HT1080 (cell line): Measurements from ENCODE around the gene ATP5ME. TPM values are rescaled to one million over a fixed set of nuclear protein-coding genes. Genes with fewer than 3 reads are reported as not detected.
"Not testable (repeated sequence)": the region's sequence is repeated elsewhere in the genome, so short reads cannot be mapped to it uniquely, and the experiment has no call there.

Experiments used
- DNase-seq: peaks from one replicate; pipeline ENCODE4 v3.0.0-alpha.2; 2015; ENCODE audit warnings: low read depth
- polyA plus RNA-seq, 2 experiments: library from polyadenylated mRNA; depleted of rRNA; stranded (reverse); fragments of >200 nt; gene quantifications; 2 replicates each; pipeline ENCODE4 v1.2.3, GENCODE V29; 2015
- total RNA-seq: library from RNA; depleted of rRNA; stranded (reverse); fragments of >200 nt; shearing (Covaris generic); gene quantifications from 2 replicates; pipeline ENCODE4 v1.2.3, GENCODE V29; 2014; rRNA removed

ATP5ME gene, protein sequence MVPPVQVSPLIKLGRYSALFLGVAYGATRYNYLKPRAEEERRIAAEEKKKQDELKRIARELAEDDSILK
- 214 and 483 TPM in 2 replicates for total RNA-seq
- polyA plus RNA-seq (2015; cell fraction: cytosol; rRNA removed) = 141 and 278 TPM in 2 replicates
- polyA plus RNA-seq (2015; cell fraction: nucleus; rRNA removed) = 36.7 and 142 TPM in 2 replicates

DNA sequence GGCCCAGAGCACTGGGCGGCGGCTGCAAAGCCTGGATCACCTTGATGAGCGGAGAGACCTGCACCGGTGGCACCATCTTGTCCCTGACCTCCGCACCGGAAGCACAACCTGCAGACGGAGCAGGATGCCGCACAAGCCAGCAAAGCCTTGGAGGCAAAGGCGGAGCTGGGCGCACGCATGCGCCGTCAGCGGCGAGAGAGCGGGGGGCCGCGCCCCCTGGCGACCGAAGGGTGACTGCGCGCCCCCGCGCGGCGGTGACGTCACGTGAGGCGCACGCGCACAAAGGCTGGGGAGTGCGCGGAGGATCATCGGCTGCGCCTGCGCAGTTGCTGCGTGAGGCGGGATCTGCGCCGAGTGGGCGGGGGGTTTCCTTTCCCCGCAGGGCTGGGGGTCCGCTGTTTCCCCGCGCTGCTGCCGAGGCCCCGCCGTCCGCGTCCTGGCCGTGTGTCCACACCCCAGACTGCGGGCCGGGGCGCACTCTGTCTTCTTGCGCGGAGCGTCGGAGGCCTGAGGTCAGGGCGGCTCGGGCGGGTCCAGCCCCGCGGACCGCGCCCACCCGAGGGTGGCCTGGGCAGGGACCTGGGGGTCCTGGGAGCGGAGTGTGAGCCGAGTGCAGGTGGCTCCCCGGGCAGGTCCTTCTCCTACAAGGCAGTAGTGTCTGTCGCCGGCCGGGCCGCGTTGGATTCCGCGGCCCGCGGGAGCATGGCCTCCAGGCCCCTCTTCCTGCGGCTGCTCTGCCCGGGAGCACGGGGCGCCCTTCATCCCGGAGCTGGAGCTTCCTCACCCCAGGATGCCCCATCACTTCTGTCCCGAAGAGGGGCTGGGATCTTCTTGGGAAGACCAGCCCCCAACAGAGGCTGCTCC lies at the start of gene ATP5ME, which contains the start of gene MYL5:
Gene ATP5ME (minus strand): TSS at position 105 of the 864 bp plus-strand sequence. CDS start 29 bp downstream, at position 76.
Gene MYL5 (plus strand): TSS at position 371 of the 864 bp plus-strand sequence. CDS start 3,485 bp downstream, outside the sequence.
- DNase-seq = peak; percentile 92

DNA sequence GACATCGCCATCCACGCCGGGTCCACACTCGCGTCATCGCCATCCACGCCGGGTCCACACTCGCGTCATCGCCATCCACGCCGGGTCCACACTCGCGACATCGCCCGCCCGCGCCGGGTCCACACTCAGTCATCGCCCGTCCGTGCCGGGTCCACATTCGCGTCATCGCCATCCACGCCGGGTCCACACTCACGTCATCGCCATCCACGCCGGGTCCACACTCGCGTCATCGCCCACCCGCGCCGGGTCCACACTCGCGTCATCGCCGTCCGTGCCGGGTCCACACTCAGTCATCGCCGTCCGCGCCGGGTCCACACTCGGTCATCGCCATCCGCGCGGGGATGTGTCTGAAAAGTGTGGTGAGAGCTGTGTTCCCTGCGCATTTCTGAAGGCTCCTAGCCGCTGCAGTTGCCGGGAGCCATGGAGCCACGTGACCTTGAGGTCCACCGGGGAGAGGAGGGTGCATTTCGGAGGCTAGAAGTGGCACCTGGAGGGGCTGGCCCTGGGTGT lies 48.8 kb upstream of the ATP5ME start:
- DNase-seq = no peak

DNA sequence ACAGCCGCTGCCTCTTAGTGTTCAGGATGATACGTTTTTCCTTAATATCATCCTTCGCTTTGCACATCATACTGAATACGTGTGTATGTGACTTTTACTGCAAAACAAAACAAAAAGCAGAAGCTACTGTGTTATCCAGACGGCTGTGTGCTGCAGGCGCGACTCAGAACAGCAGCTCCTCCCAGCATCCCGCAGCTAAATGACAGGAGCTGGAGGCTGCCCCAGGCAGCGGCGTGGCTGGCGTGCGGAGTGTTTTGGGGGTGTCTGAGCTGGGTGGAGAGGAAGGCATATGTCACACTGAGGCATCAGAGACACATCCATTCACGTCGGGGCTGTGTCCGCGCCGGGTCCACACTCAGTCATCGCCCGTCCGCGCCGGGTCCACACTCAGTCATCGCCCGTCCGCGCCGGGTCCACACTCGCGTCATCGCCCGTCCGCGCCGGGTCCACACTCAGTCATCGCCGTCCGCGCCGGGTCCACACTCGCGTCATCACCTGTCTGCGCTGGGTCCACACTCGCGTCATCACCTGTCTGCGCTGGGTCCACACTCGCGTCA lies 48.2 kb upstream of the ATP5ME start:
- no peak for DNase-seq

DNA sequence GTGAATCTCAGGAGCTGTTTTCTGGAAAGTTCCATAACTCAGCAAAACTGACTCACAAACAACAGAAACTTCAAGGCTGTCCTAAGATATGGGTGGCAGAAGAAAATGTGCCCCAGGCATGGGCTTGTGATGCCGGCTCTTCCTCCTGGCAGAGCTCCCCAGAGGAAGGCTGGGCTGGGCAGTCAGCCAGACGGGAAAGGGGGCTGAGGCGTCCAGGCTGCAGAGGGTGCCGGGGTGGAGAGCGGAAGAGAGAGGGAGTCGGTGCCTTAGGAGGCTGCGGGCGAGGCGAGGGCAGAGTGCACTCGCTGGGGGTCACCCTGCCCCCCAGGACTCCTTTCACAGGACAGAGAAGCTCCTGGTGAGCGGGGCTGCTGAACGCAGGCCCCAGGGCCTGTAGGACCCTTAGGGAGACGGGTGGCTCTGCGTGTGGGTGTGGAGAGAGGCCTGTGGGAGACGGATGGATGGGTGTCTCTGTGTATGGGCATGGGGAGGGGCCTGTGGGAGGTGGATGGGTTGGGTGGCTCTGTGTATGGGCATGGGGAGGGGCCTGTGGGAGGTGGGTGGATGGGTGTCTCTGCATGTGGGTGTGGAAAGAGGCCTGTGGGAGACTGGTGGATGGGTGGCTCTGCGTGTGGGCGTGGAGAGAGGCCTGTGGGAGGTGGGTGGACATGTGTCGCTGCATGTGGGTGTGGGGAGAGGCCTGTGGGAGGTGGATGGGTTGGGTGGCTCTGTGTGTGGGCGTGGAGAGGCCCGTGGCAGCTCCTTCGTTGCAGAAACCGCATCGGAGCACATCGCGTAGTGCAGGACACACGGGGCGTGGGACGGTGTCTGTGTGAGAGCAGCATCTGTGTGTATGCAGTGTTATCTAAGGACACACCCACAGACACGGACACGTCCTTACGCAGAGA lies 47.4 kb upstream of the ATP5ME start:
- DNase-seq = no peak

DNA sequence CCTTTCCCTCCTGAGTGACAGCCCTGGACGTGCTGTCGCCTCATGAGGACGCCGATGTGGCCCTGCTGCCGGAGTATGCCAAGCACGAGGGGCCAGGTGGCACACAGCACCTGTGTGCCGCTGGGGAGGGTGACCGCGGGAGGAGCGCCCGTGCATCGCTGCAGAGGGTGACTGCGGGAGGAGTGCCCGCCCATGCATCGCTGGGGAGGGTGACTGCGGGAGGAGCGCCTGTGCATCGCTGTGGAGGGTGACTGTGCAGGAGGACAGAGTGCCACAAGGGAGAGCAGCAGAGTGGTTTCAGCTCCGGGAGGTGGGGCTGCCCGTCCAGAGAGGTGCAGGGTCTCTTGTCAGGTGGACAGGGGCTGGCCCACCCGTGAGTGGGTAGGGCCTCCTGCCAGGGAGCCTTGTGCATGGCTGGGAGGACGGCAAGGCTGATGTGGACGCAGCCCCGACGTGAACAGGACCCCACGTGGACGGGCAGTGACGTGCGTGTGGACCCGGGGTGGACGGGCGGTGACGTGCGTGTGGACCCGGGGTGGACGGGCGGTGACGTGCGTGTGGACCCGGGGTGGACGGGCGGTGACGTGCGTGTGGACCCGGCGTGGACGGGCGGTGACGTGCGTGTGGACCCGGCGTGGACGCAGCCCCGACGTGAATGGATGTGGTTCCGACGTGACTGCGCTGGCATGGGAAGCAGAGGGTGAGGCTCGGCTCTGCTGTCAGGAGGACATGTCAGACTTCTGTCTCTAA lies 46.2 kb upstream of the ATP5ME start:
- DNase-seq = no peak

DNA sequence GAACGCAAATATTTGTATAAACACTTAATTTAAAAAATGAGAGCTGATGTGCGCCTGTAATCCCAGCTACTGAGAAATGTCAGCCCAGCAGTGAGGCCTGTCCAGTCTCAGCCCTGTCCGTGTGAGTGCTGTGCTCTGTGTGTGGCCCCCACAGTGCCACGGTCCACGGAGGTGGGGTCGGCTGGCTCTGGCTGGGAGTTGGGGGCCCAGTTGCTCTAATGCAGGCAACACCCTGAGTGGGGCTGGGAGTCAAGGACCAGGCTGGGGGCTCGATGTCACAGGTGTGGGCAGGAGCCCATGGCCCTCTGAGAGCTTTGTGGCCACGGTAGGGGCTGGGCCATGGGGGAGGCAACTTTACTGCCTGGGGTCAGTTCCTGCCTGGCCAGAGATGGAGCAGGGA lies 44.4 kb upstream of the ATP5ME start:
- DNase-seq = no peak

DNA sequence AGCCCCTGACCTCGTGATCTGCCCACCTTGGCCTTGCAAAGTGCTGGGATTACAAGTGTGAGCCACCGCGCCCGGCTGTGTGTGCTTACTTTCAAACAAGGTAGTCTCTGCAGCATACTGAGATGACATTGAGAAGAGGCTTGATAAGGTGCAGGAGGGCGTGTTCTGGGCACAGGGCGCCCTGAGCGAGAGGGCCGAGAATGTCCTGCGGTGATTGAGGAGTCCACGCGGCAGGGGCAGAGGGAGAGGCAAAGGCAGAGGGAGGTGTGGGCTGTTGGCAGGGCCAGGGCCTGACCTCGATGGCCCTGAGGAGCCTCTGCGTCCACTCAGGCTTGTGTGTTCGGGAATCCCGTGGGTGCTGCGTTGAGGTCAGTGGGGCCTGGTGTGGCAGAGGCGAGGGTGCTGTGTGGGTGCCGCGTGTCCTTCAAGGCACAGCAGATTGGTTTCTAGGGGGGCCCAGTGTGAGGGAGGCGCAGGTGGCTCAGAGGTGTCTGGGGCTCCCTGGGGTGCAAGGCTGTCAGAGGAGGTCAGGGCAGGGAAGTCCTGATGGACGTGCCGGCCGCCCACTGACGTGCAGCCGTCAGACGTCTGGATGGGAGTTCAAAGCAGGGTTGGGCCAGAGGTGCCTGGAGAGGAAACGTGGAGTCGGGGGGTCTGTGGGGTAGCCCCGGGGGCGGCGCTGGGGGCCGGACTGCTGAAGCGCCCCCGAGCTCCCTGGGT lies 43.7 kb upstream of the ATP5ME start:
- no peak for DNase-seq

DNA sequence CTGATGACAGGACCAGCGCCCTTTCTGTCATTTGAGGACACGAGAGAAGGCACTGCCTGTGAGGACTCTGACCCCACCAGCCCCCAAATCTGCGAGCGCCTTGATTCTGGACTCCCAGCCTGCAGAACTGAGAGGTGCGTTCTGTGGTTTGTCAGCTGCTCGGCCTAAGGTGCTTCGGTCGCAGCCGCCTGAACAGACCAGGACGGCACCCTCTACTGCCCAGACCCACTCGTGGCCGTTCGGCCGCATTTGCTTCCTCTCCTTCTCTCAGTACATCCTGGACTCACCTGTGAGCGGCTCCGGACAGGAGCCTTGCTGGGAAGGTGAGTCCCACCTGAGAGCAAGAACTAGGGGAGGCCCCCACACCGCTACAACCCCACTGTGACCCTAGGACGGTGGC lies 40.0 kb upstream of the ATP5ME start:
- no peak for DNase-seq

DNA sequence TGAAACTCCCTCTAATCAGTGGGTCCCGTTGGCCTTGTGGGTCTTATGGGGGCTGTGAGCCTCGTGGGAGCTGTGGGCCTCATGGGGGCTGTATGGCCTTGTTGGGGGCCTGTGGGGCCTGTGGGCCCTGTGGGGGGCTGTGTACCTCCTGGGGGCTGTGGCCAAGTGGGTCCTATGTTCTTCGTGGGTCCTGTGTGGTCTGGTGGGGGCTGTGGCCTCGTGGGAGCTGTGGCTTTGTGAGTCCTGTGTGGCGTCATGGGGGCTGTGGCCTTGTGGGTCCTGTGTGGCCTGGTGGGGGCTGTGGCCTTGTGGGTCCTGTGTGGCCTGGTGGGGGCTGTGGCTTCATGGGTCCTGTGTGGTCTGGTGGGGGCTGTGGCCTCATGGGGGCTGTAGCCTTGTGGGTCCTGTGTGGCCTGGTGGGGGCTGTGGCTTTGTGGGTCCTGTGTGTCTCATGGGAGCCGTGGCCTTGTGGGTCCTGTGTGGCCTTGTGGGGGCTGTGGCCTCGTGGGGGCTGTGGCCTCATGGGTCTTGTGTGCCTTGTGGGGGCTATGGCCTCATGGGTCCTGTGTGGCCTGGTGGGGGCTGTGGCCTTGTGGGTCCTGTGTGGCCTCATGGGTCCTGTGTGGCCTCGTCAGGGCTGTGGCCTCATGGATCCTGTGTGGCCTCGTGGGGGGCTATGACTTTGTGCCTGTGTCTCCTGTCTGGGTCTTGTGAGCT lies 39.0 kb upstream of the ATP5ME start:
- DNase-seq = no peak

DNA sequence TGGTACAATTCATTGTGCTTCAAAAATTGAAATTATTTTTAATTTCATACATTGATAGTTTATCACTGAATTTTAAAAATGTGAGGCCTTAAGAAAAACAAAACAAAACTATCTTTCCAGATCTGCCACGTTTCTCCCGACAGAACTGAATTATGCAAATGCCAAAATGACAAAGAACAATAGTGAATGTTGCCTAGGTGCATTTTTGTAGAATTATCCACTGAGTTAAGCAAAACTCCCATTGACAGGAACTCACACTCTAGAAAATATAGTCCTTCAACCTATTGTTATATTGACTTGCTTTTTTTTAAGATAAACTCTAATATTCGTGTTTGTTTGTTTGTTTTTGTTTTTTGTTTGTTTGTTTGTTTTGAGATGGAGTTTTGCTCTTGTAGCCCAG lies 38.0 kb upstream of the ATP5ME start:
- DNase-seq = no peak

DNA sequence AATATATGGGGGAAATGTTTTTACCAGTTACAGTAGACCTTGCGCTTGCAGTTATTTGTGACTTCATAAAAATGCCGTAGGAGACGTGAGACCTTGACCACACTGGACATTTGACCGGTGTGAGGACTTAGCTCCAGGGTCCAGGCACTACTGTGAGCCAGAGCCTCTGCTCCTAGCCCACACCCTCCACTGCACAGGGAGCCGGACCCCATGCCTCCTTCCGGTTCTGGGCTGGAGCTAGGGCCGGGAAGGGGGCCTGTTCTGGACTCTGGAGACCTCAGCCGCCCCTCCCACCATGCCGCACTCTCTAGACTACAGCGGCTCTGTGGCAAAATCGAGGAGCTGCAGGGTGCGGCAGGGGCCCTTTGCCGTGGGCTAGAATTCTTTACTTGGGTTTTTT lies 36.8 kb upstream of the ATP5ME start:
- no peak for DNase-seq

DNA sequence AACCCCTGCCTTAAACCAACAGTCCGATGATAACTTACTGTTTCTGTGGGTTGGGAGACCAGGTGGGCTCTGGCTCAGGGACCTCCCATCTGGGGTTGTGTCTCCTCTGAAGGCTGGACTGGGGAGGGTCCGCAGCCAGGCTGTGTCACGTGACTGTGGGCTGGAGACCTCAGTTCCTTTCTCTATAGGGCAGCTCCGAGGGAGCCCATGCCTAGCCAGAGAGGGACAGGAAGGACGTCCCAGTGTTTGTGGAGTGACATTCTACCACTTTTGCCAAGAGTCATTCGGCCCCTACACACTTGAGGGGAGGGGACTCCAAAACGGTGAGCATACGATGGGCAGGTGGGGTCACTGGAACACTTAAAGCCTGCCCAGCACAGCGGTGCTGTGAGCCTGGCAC lies 36.0 kb upstream of the ATP5ME start:
- DNase-seq = no peak

DNA sequence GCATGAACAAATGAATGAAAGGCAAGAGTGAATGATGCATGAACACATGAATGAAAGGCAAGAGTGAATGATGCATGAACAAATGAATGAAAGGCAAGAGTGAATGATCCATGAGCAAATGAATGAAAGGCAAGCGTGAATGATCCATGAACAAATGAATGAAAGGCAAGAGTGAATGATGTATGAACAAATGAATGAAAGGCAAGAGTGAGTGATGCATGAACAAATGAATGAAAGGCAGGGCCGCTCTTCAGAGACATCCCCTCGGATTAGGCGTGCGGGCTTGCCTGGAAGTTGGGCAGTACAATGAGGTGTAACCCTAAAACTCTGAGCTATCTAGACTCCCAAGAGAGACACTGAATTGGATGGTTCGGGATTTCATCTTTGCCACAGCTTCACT lies 35.3 kb upstream of the ATP5ME start:
- DNase-seq = no peak

DNA sequence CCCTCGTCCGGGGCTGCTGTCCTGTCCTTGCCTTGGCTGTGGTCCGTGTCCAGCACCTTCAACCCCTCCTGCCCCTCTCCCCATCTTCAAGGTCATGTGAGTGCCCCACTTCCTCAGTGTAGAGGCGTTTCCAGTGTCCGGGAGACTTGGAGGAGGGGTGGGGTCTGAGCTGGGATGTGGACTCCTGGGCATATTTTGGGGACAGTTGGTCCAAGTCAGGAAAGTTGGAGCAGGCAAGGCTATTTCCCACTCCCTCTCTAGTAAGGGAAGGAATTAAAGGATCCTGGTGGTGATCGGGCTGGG lies 34.5 kb upstream of the ATP5ME start:
- no peak for DNase-seq

DNA sequence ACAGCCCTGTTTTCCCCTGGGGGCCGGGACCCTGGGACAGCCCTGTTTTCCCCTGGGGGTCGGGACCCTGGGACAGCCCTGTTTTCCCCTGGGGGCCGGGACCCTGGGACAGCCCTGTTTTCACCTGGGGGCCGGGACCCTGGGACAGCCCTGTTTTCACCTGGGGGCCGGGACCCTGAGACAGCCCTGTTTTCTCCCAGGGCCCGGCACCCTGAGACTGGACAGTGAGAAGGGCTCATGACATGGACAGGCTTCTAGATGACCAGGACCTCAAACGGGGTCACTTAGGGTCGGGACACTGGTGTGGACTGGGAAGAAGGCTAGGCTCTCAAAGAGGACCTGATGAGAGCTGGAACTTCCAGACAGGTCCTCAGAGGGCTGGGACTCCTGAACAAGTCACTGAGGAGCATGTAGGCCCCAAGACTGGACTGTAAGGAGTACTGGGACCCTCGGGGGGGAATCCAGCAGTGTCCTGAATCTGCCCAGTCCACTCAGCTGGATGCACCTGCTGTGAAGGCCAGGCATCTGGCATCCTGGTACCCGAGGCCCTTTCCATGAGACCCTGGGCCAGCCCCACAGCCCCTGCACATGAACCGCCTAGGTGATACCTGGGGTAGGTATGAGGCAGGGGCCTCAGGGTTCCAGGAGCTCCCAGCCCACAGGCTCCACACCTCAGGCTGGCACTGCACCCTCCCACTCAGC lies 34.0 kb upstream of the ATP5ME start:
- no peak for DNase-seq

DNA sequence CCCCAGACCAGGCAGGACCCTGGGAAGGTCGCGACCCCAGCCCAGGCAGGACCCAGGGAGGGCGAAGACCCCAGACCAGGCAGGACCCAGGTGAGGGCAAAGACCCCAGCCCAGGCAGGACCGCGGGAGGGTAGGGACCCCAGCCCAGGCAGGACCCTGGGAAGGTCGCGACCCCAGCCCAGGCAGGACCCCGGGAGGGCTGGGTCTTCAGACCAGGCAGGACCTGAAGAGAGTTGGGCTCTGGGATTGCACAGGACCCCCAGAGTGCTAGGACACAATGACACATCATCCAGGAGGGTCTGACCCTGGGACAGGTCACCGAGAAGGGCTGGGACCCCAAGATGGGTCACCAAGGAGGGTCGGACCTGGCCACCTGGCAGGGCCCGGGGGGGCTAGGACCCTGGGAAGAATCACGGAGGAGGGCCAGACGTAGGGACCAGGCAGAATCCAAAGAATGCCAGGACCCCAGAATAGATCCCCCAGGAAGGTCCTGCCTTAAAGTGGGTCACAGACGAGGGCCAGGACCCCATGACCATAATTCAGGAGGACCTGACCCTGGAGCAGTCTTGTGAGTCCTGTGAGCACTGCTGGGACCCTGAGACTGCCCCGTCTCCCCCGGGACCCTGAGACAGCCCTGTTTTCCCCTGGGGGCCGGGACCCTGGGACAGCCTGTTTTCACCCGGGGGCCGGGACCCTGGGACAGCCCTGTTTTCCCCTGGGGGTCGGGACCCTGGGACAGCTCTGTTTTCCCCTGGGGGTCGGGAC lies 32.9 kb upstream of the ATP5ME start:
- no peak for DNase-seq

DNA sequence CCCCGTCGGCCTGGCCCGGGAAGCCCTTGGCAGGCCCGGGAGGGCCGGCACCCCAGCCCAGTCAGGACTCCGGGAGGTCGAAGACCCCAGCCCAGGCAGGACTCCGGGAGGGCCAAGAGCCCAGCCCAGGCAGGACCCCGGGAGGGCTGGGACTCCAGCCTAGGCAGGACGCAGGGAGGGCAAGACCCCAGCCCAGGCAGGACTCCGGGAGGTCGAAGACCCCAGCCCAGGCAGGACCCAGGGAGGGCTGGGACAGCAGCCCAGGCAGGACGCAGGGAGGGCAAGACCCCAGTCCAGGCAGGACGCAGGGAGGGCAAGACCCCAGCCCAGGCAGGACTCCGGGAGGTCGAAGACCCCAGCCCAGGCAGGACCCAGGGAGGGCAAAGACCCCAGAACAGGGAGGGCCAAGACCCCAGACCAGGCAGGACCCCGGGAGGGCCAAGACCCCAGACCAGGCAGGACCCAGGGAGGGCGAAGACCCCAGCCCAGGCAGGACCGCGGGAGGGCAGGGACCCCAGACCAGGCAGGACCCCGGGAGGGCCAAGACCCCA lies 32.1 kb upstream of the ATP5ME start:
- DNase-seq = not testable (repeated sequence)
